Spleen (tissue), 7 donors: ENCODE measurements around the gene TBC1D22A.

Source experiments
- POLR2AphosphoS5 ChIP-seq, 3 donors: sonication (generic); formaldehyde crosslinking; IDR thresholded peaks; one replicate each; pipeline ENCODE4 v1.5.1; 2017; ENCODE audit warnings: antibody characterized with exemption in 3 of 3
- TF ChIP-seq, protein P1 (sequence below), 11 experiments: fragments of 200-600 bp in 7 of 11; fragments of 450-650 bp in 4 of 11; sonication (generic) in 4 of 11; IDR thresholded peaks in 8 of 11; conservative IDR thresholded peaks in 3 of 11; 1 replicate in 7 of 11; 2 replicates in 4 of 11; pipeline versions ENCODE4 v1.4.0 to v1.8.0; 2016 to 2021; ENCODE audit warnings: antibody characterized with exemption in 11 of 11, inconsistent platforms in 4 of 11, mild to moderate bottlenecking in 1 of 11
- donor health status: DM: no; HTN: no; CAD: no; lungs with moderate emphysema.
- donor health status: DM: no; HTN: no; CAD: no.
- donor health status: DM: no; HTN: no; CAD: no.

GRCh38 chr22:46737105-46737975 is 25.1 kb upstream of the TBC1D22A start:
- TF ChIP-seq, protein P1, sequence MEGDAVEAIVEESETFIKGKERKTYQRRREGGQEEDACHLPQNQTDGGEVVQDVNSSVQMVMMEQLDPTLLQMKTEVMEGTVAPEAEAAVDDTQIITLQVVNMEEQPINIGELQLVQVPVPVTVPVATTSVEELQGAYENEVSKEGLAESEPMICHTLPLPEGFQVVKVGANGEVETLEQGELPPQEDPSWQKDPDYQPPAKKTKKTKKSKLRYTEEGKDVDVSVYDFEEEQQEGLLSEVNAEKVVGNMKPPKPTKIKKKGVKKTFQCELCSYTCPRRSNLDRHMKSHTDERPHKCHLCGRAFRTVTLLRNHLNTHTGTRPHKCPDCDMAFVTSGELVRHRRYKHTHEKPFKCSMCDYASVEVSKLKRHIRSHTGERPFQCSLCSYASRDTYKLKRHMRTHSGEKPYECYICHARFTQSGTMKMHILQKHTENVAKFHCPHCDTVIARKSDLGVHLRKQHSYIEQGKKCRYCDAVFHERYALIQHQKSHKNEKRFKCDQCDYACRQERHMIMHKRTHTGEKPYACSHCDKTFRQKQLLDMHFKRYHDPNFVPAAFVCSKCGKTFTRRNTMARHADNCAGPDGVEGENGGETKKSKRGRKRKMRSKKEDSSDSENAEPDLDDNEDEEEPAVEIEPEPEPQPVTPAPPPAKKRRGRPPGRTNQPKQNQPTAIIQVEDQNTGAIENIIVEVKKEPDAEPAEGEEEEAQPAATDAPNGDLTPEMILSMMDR (IDR thresholded peaks at IDR 0.05 in 8 of 11, conservative IDR thresholded peaks at IDR 0.05 in 3 of 11): no peak
- TF ChIP-seq POLR2AphosphoS5 (IDR thresholded peaks at IDR 0.05): peak in 2 of 3 donors; percentile 18 to 61
